Measurements from ENCODE around the gene ERBB4.

Gene ERBB4

GRCh38 chr2:211513446-211513845, 1025.2 kb downstream of the ERBB4 start:
- DNase-seq, result no peak

- no peak for DNase-seq
These were observed 1025.8 kb downstream of the ERBB4 start for GRCh38 chr2:211512806-211513205.

- DNase-seq, result no peak
These were observed 1034.7 kb downstream of the ERBB4 start for GRCh38 chr2:211503856-211504255.

- DNase-seq, result no peak
These were observed 1035.4 kb downstream of the ERBB4 start for GRCh38 chr2:211503198-211503597.

GRCh38 chr2:211498551-211499205, 1039.9 kb downstream of the ERBB4 start:
- DNase-seq, result no peak

- DNase-seq, result no peak
These were observed 1043.3 kb downstream of the ERBB4 start for GRCh38 chr2:211495339-211495738.

- DNase-seq, result no peak
These were observed 1044.1 kb downstream of the ERBB4 start for GRCh38 chr2:211494536-211494935.

GRCh38 chr2:211494085-211494484, 1044.5 kb downstream of the ERBB4 start:
- DNase-seq, result no peak

- DNase-seq, result no peak
These were observed 1050.9 kb downstream of the ERBB4 start for GRCh38 chr2:211487733-211488132.

- no peak for DNase-seq
These were observed 1059.0 kb downstream of the ERBB4 start for GRCh38 chr2:211479536-211480150.

- no peak for DNase-seq
These were observed 1060.9 kb downstream of the ERBB4 start for GRCh38 chr2:211477537-211478275.

GRCh38 chr2:211473116-211473515, 1065.5 kb downstream of the ERBB4 start:
- no peak for DNase-seq

GRCh38 chr2:211469664-211470059, 1068.9 kb downstream of the ERBB4 start:
- no peak for DNase-seq

- no peak for DNase-seq
These were observed 1069.5 kb downstream of the ERBB4 start for GRCh38 chr2:211468877-211469663.

GRCh38 chr2:211468217-211468616, 1070.4 kb downstream of the ERBB4 start:
- DNase-seq, result no peak

- no peak for DNase-seq
These were observed 1075.2 kb downstream of the ERBB4 start for GRCh38 chr2:211463397-211463796.

- no peak for DNase-seq
These were observed 1079.6 kb downstream of the ERBB4 start for GRCh38 chr2:211458974-211459373.

GRCh38 chr2:211457325-211457724, 1081.3 kb downstream of the ERBB4 start:
- DNase-seq, result no peak

- DNase-seq, result peak; percentile 1 to 14
These were observed 1083.3 kb downstream of the ERBB4 start for GRCh38 chr2:211455216-211455841.

GRCh38 chr2:211454679-211455078, 1083.9 kb downstream of the ERBB4 start:
- DNase-seq, result no peak

- no peak for DNase-seq
These were observed 1085.2 kb downstream of the ERBB4 start for GRCh38 chr2:211453311-211453887.

GRCh38 chr2:211451642-211452041, 1087.0 kb downstream of the ERBB4 start:
- no peak for DNase-seq
